ENCODE measurements around the gene NUAK2.

NUAK2 gene

GRCh38 chr1:205346956-205347574, 25.5 kb upstream of the NUAK2 start:
- no peak for DNase-seq (ENCODE audit: low read depth, low spot score)

GRCh38 chr1:205345761-205346160, 24.2 kb upstream of the NUAK2 start:
- DNase-seq (ENCODE audit: low read depth, low spot score), result no peak

DNA sequence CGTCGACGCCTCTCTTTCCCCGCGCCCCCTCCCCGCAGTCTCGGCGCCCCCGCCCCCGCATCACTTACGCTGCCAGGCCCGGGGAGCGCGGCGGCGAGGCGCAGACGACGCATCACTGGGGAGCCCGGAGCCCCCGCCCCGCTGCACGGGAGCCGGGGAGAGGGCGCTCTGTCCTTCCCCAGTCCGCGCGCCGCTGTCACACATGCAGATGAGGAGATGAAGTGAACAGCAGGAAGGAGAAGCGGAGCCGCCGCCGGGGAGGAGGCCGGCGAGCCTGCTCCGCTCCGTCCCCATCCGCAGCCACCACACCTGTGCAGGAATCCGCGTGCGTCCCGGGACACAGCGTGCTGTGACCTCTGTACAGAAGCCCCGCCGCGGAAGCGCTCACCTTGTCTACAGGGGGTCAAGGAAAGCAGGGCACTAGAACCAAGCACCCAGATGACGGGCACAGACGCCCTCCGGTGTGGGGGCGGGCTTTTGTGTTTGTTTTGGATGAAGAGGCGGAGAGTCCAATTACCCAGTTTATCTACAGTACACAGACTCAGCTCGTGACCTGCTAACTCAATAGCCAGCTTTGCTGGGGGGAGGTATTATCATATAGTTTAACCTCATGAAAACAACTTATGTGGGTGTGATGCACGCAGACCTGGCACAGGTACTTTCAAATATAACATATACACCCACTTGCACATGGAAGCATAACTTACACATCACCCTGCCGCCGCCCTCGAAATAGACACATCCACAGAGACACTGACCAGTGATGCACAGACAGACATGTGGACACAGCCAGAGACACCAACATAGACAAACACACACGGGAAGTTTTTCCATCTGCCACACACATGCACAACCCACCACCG, 22.8 kb upstream of the NUAK2 start:
- DNase-seq (ENCODE audit: low read depth, low spot score), result no peak

- no peak for DNase-seq (ENCODE audit: low read depth, low spot score)
Measured at GRCh38 chr1:205343431-205344065, 22.0 kb upstream of the NUAK2 start.

GRCh38 chr1:205342986-205343385, 21.4 kb upstream of the NUAK2 start:
- no peak for DNase-seq (ENCODE audit: low read depth, low spot score)

DNA sequence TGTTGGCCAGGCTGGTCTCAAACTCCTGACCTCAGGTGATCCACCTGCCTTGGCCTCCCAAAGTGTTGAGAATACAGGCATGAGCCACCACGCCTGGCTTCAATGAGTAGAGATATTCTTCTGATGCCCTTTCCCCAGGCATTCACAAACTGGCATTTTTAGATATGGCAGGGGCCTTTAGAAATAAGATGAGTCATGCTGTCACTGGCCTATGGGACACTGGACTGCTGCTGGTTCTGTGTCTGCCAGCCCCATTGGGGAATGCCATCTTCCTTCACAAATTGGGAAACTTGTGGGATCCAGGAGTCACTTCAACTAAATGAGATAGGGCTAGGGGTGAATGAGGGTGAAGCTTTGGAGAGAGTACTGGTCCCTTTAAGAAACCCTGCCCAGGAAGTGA, 19.1 kb upstream of the NUAK2 start:
- DNase-seq (ENCODE audit: low read depth, low spot score), result no peak

GRCh38 chr1:205339717-205340116, 18.2 kb upstream of the NUAK2 start:
- no peak for DNase-seq (ENCODE audit: low read depth, low spot score)

GRCh38 chr1:205339197-205339702, 17.7 kb upstream of the NUAK2 start:
- no peak for DNase-seq (ENCODE audit: low read depth, low spot score)

DNA sequence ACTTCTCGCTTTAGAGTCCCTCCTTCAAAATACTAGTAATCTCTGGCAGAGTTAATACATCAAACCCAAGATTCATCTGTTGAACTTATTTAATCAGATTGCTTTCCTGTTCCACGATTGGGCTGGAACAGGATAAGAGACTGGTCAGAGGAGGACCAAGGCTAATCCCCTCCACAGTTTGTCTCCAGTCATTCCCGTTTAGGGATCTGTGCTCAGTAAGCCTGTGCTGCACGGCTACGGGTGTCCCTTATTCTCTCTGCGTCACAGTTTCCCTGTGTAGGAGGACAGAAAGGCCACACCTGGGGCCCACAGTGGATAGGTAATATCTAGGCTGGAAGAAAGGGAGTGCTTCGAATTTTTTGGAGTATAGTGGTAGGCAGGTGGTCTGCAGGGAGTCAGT, 16.5 kb upstream of the NUAK2 start:
- DNase-seq (ENCODE audit: low read depth, low spot score), result no peak

DNA sequence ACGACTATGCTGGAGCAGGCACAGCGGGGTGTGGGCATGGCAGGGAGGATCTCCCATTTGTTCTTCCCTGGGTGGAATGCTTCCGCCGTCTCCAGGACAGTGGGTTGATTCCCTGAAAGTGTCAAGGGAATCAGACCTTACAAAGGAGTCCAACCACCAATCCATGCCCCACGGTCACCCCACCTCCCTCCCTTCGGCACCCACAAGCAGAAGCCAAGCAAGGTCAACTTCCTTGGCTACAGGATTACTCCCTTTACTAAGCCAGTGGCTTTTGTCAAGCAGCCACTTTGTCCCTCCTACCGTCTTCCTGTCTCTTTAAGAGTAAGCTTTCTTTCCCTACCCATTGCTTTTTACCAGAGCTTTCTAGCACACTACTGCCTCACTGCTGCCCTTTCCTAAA, 15.9 kb upstream of the NUAK2 start:
- DNase-seq (ENCODE audit: low read depth, low spot score), result no peak

- peak; percentile 51 for DNase-seq (ENCODE audit: low read depth, low spot score)
Measured at GRCh38 chr1:205335692-205336091, 14.1 kb upstream of the NUAK2 start.

DNA sequence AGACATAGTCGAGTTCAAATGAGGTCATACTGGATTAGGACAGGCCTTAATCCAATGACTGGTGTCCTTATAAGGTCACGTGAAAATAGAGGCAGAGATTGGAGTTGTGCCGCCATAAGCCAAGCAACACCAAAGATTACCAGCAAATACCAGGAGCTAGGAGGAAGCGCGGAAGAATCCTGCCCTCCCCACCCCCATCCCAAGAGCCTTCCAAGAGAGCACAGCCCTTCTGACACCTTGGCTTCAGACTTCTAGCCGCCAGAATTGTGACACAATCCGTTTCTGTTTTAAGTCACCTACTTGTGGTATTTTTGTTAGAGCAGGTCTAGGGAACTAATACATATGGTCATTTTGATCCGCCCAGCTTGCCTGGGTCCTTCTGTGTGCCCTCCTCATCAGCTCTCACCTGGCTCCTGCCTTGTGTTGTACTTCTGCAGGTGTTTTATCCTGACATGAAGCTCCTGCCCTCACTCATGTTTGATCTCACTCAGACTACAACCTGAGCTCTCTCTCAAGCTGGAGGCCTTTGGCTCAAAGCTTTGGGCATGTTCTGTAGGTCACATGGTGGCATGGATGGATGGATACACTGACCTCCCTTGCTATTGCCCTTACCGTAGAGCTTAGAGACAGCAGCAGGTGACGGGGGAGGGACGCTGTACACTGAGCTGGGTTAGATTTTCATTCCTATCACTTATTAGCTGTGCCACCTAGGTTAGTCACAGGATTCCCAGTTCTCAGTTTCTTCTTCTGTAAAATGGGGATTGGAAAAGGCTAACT, 10.7 kb upstream of the NUAK2 start:
- no peak for DNase-seq (ENCODE audit: low read depth, low spot score)

- DNase-seq (ENCODE audit: low read depth, low spot score), result no peak
Measured at GRCh38 chr1:205330150-205330549, 8.6 kb upstream of the NUAK2 start.

GRCh38 chr1:205329719-205330118, 8.2 kb upstream of the NUAK2 start:
- DNase-seq (ENCODE audit: low read depth, low spot score), result no peak

DNA sequence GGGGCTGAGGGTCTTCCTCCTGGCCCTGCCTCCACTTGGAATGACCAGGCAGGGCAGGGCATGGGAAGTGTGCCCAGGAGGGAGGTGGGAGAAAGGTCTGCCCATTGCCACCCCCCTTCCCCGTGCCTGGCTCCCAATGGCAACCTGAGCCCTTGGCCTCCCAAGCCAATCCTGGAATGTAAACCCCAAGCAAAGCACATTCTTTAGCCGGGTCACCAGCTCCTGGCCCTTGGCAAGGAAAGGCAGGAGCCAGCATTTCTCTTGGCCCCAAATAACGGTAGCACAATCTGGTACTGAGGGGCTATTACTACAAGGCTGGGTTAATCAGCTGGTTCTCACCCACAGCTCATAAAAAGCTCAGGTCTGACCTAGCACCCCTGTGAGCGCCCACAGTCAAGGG, 6.9 kb upstream of the NUAK2 start:
- no peak for DNase-seq (ENCODE audit: low read depth, low spot score)

- DNase-seq (ENCODE audit: low read depth, low spot score), result no peak
Measured at GRCh38 chr1:205326812-205327466, 5.4 kb upstream of the NUAK2 start.

- DNase-seq (ENCODE audit: low read depth, low spot score), result peak; percentile 28
Measured at GRCh38 chr1:205325334-205325884, 3.9 kb upstream of the NUAK2 start.

GRCh38 chr1:205324781-205325180, 3.2 kb upstream of the NUAK2 start:
- no peak for DNase-seq (ENCODE audit: low read depth, low spot score)

DNA sequence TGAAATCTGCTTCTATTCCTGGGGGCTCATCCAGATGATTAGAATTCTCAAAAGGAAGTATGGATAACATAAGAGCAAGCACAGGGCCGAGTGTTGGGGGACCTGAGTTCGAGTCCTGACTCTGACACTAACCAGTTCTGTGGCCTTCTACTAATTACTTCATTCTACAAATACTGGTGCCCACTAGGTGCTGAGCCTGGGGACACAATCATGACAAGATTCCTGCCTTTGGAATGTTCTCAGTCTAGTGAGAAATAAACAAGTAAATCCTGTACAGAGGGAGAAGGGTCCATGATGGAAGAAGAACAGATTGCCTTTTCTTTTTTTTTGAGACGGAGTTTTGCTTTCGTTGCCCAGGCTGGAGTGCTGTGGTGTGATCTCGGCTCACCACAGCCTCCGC, 2.2 kb upstream of the NUAK2 start:
- DNase-seq (ENCODE audit: low read depth, low spot score), result no peak

DNA sequence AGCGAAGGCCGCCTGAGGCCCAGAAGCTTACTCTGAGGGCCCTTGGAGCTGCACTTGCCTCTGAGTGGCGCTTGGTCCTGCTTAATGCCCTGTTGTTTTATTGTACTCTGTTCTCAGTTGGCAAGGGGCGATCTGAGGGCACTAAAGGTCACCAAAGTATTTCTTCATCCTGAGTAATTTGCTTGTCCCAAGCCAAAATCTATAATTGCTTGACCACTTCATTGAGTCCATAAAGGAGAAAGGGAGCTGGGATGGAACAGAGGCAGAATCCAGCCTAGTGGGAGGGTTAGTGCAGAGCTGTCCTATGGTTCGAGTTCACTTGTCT, 376 bp upstream of the NUAK2 start:
- DNase-seq (ENCODE audit: low read depth, low spot score), result no peak

All from activated CD4-positive, CD25-positive, alpha-beta regulatory T cell treated with anti-CD3 and anti-CD28 coated beads, Interleukin-2, amount 50 U/mL, for 16 hours (primary cell).